Endothelial cell (in vitro differentiated cells): ENCODE results near the gene PRR13. TPM values are rescaled to one million over a fixed set of nuclear protein-coding genes. Genes with fewer than 3 reads are reported as not detected.

Source experiments
- DNase-seq: peaks from one replicate; pipeline ENCODE4 v3.0.0; 2021; ENCODE audit warnings: low spot score
- H3K27ac Mint-ChIP-seq: one replicate; pipeline ENCODE4 v1.8.0; 2021; ENCODE audit warnings: mixed read lengths, inconsistent platforms; ENCODE audit not compliant: unreplicated experiment
- H3K27me3 Mint-ChIP-seq: one replicate; pipeline ENCODE4 v1.8.0; 2021; ENCODE audit warnings: mild to moderate bottlenecking, moderate library complexity, mixed read lengths, inconsistent platforms; ENCODE audit not compliant: unreplicated experiment
- H3K36me3 Mint-ChIP-seq: one replicate; pipeline ENCODE4 v1.8.0; 2021; ENCODE audit warnings: mild to moderate bottlenecking, low read depth, mixed read lengths, inconsistent platforms; ENCODE audit not compliant: unreplicated experiment
- H3K4me1 Mint-ChIP-seq: one replicate; pipeline ENCODE4 v1.8.0; 2021; ENCODE audit warnings: mild to moderate bottlenecking, mixed read lengths, inconsistent platforms; ENCODE audit not compliant: unreplicated experiment
- H3K4me3 Mint-ChIP-seq: one replicate; pipeline ENCODE4 v1.8.0; 2021; ENCODE audit warnings: mild to moderate bottlenecking, mixed read lengths, inconsistent platforms; ENCODE audit not compliant: unreplicated experiment
- H3K9me3 Mint-ChIP-seq: one replicate; pipeline ENCODE4 v1.8.0; 2021; ENCODE audit warnings: mixed read lengths, inconsistent platforms; ENCODE audit not compliant: unreplicated experiment
- CTCF ChIP-seq: fragments of 200-600 bp; sonication (generic); IDR thresholded peaks from one replicate; pipeline ENCODE4 v1.5.0; 2021; ENCODE audit warnings: antibody characterized with exemption; ENCODE audit not compliant: unreplicated experiment
- total RNA-seq: library from RNA; stranded (reverse); fragmentation: NEBNext Ultra II Directional; extraction: Animal tissue kit (Norgen Biotek cat#: 25700); gene quantifications from one replicate; pipeline ENCODE4 v1.2.1, GENCODE V29; 2021; ENCODE audit not compliant: unreplicated experiment

Gene PRR13
- total RNA-seq, 1 donor from 2014 or later: 131 TPM

- peaks cover 31% of the 10 kb centered on the region for H3K4me1 Mint-ChIP-seq
- TF ChIP-seq CTCF: no peak
- peak overlapping the region; percentile 48 for H3K27ac Mint-ChIP-seq
- no peak overlapping the region for H3K4me3 Mint-ChIP-seq
- no peak for DNase-seq
- H3K9me3 Mint-ChIP-seq: no peaks in the 10 kb centered on the region
- H3K36me3 Mint-ChIP-seq: peaks cover 61% of the 10 kb centered on the region
- H3K27me3 Mint-ChIP-seq: no peaks in the 10 kb centered on the region
These were observed 24.1 kb downstream of the PRR13 start for GRCh38 chr12:53465679-53466078.

- H3K4me1 Mint-ChIP-seq: peaks cover 29% of the 10 kb centered on the region
- H3K27ac Mint-ChIP-seq: peak overlapping the region; percentile 48
- DNase-seq: no peak
- peak overlapping the region; percentile 66 for H3K4me3 Mint-ChIP-seq
- no peaks in the 10 kb centered on the region for H3K9me3 Mint-ChIP-seq
- peaks cover 61% of the 10 kb centered on the region for H3K36me3 Mint-ChIP-seq
- no peak for TF ChIP-seq CTCF
- H3K27me3 Mint-ChIP-seq: no peaks in the 10 kb centered on the region
These were observed 25.1 kb downstream of the PRR13 start for GRCh38 chr12:53466640-53467039.

DNA sequence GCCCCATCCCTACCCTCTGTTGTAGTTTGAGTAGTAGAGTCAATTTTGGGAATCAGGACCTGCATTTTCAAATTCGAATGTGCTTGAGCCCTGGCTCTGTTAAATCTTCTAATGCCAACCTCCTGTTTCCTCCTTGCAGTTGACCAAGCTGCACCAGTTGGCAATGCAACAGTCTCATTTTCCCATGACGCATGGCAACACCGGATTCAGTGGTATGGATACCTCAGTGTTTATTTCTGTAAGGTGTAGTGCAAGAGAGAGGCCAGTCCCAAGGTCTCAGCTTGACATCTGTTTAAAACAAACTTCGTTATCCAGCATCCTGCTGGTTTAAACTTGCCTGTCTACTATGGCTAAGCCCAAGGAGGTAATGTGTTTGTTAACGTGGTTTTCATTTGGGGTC, 25.5 kb downstream of the PRR13 start:
- Mint-ChIP-seq H3K9me3 (no peaks in the 10 kb centered on the region), H3K4me3 (peak overlapping the region; percentile 66), H3K27me3 (no peaks in the 10 kb centered on the region), H3K36me3 (peaks cover 62% of the 10 kb centered on the region), H3K4me1 (peaks cover 32% of the 10 kb centered on the region), H3K27ac (peak overlapping the region; percentile 48)
- no peak for TF ChIP-seq CTCF
- no peak for DNase-seq

DNA sequence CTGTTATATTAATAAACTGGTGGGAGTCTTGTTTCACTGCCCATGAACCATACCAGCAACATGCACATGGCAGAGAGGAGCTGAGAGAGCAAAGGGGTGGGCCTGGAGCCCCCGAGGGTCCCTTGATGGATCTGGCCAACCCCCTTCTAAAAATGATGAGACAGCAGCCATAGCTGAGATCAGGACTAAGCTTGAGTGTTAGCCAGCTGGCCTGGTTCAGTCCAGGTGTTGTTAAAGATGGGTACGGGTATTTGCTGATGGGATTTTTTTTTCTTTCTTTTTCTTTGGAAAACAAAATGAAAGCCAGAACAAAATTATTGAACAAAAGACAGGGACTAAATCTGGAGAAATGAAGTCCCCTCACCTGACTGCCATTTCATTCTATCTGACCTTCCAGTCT, 26.3 kb downstream of the PRR13 start:
- H3K36me3 Mint-ChIP-seq: peaks cover 57% of the 10 kb centered on the region

GRCh38 chr12:53468282-53468681, 26.7 kb downstream of the PRR13 start:
- Mint-ChIP-seq H3K27me3 (no peaks in the 10 kb centered on the region), H3K27ac (no peak overlapping the region), H3K4me1 (peaks cover 24% of the 10 kb centered on the region), H3K4me3 (peak overlapping the region; percentile 27), H3K36me3 (peaks cover 54% of the 10 kb centered on the region), H3K9me3 (no peaks in the 10 kb centered on the region)
- no peak for DNase-seq
- no peak for TF ChIP-seq CTCF

More for the DNA sequence above, 26.3 kb downstream of the PRR13 start:
- no peak for DNase-seq
- Mint-ChIP-seq H3K27me3 (no peaks in the 10 kb centered on the region), H3K9me3 (no peaks in the 10 kb centered on the region), H3K27ac (no peak overlapping the region), H3K4me3 (peak overlapping the region; percentile 21), H3K4me1 (peaks cover 27% of the 10 kb centered on the region)
- TF ChIP-seq CTCF: no peak
